ENCODE results near the gene PCBP4.
A peak's percentile ranks its signal among the peaks of the same experiment; 100 is the strongest.

The PCBP4 gene

GRCh38 chr3:51954713-51955112, 12.5 kb downstream of the PCBP4 start:
- no peak for DNase-seq

DNA sequence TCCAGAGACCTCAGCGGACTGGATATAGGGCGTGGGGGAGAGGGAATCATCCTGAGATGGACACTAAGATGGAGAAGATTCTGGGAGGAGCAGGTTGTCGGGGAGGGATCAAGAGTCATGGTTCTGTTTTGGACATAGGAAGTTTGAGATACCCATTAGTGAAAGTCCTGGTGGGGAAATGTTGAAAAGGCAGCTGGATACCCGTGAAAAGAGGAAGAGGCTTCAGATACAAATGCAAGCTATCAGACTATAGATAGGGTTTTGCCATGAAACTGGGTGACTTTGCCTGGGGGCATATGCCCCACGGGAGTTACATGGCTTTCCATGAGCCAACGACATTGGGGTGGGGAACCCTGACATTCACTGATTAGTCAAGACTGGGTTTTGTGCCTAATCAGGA, 13.1 kb downstream of the PCBP4 start:
- DNase-seq = no peak

DNA sequence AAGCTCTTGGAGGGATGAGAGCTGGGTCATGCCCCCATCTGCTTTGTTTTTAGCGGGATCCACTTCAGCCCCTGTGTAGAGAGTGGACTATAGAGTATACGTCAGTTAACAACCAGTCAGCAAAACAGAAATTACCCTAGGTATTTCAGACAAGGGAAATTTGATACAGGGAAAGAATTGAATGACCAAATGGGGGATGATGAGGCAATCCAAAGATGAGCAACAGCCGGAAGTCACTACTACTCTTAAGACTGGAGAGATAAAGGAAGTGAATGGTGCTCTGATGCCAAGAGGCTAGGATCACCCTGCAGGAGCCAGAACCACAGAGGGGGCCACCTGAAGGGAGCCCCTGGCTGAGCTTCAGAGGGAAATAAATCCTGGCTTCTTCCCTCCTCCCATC, 13.8 kb downstream of the PCBP4 start:
- DNase-seq = peak; percentile 8

- no peak for DNase-seq
These were observed 16.4 kb downstream of the PCBP4 start for GRCh38 chr3:51950899-51951298.

DNA sequence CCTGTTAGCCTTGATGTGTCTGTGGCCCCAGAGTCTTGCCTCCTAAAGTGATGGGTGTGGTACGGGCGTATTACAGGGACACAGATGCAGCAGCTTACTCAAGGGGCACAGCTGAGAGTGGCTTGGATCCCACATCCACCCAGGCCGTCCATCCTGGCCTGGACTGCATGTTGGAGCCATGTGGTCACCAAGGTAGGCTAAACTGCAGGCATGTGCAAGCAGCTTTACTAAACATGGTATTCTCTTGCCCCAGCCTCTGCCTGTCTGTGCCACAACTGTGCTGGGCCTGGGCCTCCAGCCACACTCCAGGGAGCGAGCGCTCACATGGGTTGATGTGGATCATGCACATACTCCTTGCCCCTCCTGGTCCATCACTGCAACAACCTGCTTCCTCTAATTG, 18.1 kb downstream of the PCBP4 start:
- no peak for DNase-seq

DNA sequence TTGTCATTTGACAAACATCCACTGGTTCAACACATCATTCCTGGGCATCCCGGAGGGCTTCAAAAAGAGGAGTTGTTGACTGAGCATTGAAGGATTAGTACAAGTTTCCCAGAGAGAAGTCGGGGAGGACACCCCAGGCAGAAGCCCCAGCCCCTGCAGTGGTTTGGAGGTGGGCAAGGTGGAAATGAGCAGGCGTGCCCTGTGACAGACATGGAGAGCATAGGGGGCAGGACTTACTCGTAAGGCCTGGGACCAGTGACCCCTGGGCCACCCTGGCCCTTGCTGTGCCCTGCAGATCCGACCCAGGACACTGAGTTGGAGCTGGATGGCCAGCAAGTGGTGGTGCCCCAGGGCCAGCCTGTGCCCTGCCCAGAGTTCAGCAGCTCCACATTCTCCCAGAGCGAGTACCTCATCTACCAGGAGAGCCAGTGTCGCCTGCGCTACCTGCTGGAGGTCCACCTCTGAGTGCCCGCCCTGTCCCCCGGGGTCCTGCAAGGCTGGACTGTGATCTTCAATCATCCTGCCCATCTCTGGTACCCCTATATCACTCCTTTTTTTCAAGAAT, 19.2 kb downstream of the PCBP4 start:
- DNase-seq = no peak

- DNase-seq = no peak
These were observed 19.9 kb downstream of the PCBP4 start for GRCh38 chr3:51947215-51947900.

DNA sequence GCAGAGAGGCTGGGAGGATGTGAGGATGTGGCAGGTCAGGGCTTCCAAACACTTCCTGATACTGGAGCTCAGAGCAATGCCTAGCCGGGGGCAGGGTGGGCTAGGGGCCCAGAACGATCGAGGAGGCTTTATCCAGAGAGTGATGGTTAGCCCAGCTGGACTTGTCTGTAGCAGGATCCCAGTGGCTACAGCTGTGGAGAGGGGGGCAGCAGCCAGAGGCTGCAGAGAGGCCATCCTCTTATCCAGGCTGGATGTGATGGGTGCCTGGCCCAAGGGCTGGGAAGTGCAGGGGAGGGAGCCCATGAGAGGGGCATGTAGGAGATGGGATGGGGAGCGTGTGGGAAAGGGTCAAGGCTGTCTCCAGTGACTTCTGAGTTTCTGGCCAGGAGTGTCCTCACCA, 20.5 kb downstream of the PCBP4 start:
- no peak for DNase-seq

GRCh38 chr3:51945926-51946705, 21.1 kb downstream of the PCBP4 start:
- no peak for DNase-seq

- no peak for DNase-seq
These were observed 22.0 kb downstream of the PCBP4 start for GRCh38 chr3:51945031-51945840.

- no peak for DNase-seq
These were observed 22.7 kb downstream of the PCBP4 start for GRCh38 chr3:51944451-51945021.

GRCh38 chr3:51943451-51944391, 23.5 kb downstream of the PCBP4 start:
- no peak for DNase-seq

GRCh38 chr3:51942603-51943450, 24.4 kb downstream of the PCBP4 start:
- no peak for DNase-seq

- peak; percentile 81 for DNase-seq
These were observed 25.3 kb downstream of the PCBP4 start, which contains the start of the genes PARP3 and RRP9 for GRCh38 chr3:51941798-51942602. TSS of gene PARP3 (plus strand) at chr3:51942363. CDS start at chr3:51943356, 993 bp downstream. TSS of gene RRP9 (minus strand) at chr3:51941904. CDS start at chr3:51941867, 37 bp downstream.

- DNase-seq = no peak
These were observed 25.8 kb downstream of the PCBP4 start for GRCh38 chr3:51941463-51941797.

- DNase-seq = no peak
These were observed 26.4 kb downstream of the PCBP4 start for GRCh38 chr3:51940648-51941462.

DNA sequence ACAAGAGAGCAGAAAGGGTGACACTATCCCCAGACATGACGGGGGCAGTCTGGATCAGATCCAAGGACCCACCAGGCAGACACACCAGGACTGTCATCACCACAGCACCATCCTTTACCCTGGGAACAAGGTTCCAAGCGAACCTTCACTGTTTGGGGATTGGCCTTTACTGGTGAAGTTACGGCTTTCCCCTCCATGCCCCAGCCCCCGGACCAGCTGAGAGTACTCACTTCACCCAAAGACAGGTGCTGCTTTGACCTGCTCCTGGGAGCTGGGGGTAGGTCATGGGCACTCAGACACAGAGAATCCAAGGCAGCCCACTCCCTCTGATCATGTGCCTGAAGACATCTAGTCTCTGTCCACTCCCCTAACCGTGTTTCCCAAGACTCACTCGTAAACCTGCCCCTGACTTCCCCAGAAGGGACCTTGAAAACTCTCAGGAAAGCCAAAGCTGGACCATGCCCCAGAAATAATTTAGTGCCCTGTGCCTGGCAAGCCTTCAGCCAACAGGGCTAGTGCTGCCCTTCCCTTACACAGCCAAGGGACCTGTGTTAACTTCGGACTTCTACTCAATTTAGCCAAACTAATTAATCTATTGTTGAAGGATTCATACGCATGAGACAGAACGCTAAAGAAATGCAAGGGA, 28.4 kb downstream of the PCBP4 start:
- no peak for DNase-seq

All from NCI-H2029 treated with DMSO at 0.1 percent for 48 hours (cell line).